ENCODE results near the gene PAFAH2. TPM values are rescaled to one million over a fixed set of nuclear protein-coding genes. Genes with fewer than 3 reads are reported as not detected.

Gene PAFAH2
- total and polyA plus RNA-seq, 4 donors, result 9.0 to 13.8 (median 10.8) TPM

DNA sequence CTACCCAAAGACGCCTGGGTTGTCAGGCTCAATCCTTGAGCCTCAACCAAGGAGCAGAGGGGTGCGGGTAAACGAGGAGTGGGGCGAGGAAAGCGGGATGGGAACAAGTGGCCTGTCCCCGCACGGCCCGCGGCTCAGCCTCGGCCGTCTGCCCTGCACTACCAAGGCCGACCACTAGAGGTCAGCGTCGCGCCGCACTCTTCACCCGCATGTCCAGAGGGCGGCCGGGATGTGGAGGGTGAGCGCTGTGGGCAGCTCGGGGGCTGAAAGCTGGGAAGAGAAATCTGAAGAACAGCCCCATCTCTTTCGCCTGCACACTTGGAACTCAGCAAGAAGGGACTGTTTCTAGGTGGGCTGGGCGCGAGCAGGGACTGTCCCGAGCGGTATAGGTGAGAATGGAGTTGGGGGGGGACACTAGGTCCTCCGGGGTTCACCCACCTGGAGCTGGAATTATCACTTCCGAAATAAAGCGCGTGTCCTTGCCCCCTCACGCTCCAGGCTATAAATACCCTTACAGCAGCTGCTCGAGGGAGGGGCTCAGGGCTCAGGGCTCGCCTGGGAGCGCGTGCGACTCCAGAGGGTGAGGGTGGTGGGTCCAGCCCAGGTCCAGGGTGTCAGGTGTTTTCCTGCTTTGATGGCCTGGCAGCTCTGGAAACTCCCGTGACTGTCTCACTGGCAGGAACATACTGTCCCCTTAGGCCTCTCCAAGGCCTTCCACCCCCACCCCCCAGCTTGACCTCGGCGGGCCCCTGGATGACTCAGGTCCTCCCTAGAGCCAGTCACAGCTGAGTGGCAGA is 38.3 kb upstream of the PAFAH2 start (continued):
- TF ChIP-seq, protein P1, sequence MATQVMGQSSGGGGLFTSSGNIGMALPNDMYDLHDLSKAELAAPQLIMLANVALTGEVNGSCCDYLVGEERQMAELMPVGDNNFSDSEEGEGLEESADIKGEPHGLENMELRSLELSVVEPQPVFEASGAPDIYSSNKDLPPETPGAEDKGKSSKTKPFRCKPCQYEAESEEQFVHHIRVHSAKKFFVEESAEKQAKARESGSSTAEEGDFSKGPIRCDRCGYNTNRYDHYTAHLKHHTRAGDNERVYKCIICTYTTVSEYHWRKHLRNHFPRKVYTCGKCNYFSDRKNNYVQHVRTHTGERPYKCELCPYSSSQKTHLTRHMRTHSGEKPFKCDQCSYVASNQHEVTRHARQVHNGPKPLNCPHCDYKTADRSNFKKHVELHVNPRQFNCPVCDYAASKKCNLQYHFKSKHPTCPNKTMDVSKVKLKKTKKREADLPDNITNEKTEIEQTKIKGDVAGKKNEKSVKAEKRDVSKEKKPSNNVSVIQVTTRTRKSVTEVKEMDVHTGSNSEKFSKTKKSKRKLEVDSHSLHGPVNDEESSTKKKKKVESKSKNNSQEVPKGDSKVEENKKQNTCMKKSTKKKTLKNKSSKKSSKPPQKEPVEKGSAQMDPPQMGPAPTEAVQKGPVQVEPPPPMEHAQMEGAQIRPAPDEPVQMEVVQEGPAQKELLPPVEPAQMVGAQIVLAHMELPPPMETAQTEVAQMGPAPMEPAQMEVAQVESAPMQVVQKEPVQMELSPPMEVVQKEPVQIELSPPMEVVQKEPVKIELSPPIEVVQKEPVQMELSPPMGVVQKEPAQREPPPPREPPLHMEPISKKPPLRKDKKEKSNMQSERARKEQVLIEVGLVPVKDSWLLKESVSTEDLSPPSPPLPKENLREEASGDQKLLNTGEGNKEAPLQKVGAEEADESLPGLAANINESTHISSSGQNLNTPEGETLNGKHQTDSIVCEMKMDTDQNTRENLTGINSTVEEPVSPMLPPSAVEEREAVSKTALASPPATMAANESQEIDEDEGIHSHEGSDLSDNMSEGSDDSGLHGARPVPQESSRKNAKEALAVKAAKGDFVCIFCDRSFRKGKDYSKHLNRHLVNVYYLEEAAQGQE (IDR thresholded peaks at IDR 0.05), result no peak
- TF ChIP-seq SP1 (IDR thresholded peaks at IDR 0.05) (peak; percentile 5), RXRA (IDR thresholded peaks at IDR 0.05) (peak in 1 of 2 donors; percentile 24), FOXA1 (IDR thresholded peaks at IDR 0.05) (no peak)

DNA sequence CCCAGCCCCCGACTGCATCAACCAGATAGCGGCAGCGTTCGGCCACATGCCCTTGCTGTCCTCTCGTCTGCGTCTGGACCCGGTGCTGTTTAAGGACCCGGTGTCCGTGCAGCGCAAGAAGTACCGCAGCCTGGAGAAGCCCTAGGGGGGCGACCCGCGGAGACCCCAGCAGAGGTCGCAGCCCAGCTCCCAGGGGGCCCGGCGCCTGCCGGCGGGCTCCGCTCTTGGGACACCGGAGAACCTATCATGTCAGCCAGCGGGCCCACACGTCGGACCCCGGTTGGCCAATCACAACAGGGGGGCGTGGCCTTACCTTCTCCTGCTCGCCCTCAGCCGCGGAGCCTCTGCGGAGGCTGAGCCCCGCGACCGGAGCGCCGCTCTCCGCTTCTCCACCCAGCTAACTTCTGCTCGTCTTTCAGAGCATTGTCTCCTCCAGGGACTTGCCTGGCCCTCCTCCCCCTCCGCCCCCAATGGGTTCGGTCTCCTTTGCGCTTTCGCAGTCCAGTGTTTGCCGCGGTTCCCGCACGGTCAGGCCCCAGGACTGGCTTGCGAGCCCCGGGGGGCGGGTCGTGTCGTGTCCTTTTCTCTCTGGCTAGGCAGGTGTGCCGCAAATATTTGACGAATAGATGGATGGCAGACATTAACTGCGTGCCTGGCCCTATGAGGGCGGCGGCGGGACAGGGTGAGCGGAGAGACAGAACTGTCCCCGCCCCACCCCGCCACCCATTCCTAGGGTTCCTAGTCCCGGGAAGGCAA is 37.5 kb upstream of the PAFAH2 start:
- Histone ChIP-seq H3K4me1 (ENCODE audit: control insufficient read depth in 4 of 4, insufficient read depth in 4 of 4, low read length in 3 of 4) (peaks cover 1 to 14% (median 8%) of the 10 kb centered on the region in 4 donors), H3K9me3 (ENCODE audit: control insufficient read depth in 4 of 4, low read length in 3 of 4) (no peaks in the 10 kb centered on the region), H3K27ac (ENCODE audit: low read depth in 1 of 2, low read length in 2 of 2) (peak overlapping the region; percentile 63 to 66), H3K9ac (ENCODE audit: low read depth in 1 of 2, low read length in 2 of 2) (peak overlapping the region; percentile 48 to 49), H3K27me3 (ENCODE audit: control insufficient read depth in 4 of 4, insufficient read depth in 4 of 4, low read length in 3 of 4) (no peaks in the 10 kb centered on the region), H3K4me3 (ENCODE audit: low read depth in 1 of 3, low read length in 3 of 3) (peak overlapping the region; percentile 58 to 79 (median 73)), H3K36me3 (ENCODE audit: control insufficient read depth in 4 of 4, insufficient read depth in 3 of 4, low read depth in 1 of 4, low read length in 3 of 4) (no peaks in the 10 kb centered on the region)
- WGBS, result under 1% methylated on average over 60 of the region's 60 CpGs
- TF ChIP-seq, protein P2, sequence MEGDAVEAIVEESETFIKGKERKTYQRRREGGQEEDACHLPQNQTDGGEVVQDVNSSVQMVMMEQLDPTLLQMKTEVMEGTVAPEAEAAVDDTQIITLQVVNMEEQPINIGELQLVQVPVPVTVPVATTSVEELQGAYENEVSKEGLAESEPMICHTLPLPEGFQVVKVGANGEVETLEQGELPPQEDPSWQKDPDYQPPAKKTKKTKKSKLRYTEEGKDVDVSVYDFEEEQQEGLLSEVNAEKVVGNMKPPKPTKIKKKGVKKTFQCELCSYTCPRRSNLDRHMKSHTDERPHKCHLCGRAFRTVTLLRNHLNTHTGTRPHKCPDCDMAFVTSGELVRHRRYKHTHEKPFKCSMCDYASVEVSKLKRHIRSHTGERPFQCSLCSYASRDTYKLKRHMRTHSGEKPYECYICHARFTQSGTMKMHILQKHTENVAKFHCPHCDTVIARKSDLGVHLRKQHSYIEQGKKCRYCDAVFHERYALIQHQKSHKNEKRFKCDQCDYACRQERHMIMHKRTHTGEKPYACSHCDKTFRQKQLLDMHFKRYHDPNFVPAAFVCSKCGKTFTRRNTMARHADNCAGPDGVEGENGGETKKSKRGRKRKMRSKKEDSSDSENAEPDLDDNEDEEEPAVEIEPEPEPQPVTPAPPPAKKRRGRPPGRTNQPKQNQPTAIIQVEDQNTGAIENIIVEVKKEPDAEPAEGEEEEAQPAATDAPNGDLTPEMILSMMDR (IDR thresholded peaks at IDR 0.05; ENCODE audit: low read depth, low read length, missing input control), result no peak
- peak; percentile 17 for TF ChIP-seq SP1 (IDR thresholded peaks at IDR 0.05)
- DNase-seq (ENCODE audit: low spot score), result peak; percentile 93

DNA sequence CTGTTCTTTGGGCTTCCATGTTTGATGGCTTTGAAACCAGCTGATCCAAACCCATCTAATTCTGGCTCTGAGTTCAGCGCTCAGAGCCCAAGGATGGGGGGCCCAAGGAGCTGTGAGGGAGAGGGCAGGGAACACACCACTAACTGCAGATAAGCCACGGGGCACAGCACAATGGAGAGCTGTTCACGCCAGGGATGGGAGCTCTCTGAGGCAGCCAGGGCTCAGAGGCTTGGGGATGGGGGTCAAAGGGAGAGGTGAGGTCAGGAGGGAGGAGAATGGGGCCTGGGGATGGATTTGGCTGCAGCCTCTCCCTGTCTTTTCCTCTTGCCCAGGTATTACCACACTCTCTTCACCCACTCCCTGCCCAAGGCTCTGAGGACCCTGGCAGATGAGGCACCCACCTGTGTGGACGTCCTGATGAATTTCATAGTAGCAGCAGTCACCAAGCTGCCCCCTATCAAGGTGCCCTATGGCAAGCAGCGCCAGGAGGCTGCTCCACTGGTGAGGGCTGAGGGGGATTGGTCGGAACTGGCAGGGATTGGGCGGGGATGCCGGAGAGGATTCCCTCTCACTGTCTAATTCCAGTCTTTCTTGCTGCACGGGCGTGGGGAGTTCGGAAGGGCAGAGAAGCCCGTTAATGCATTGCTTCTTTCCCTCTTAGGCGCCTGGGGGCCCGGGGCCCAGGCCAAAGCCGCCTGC is 36.8 kb upstream of the PAFAH2 start:
- Histone ChIP-seq H3K27ac (ENCODE audit: low read depth in 1 of 2, low read length in 2 of 2) (no peak overlapping the region), H3K36me3 (ENCODE audit: control insufficient read depth in 4 of 4, insufficient read depth in 3 of 4, low read depth in 1 of 4, low read length in 3 of 4) (no peaks in the 10 kb centered on the region), H3K9me3 (ENCODE audit: control insufficient read depth in 4 of 4, low read length in 3 of 4) (no peaks in the 10 kb centered on the region), H3K9ac (ENCODE audit: low read depth in 1 of 2, low read length in 2 of 2) (no peak overlapping the region), H3K4me1 (ENCODE audit: control insufficient read depth in 4 of 4, insufficient read depth in 4 of 4, low read length in 3 of 4) (peaks cover 1 to 14% (median 8%) of the 10 kb centered on the region in 4 donors), H3K27me3 (ENCODE audit: control insufficient read depth in 4 of 4, insufficient read depth in 4 of 4, low read length in 3 of 4) (no peaks in the 10 kb centered on the region), H3K4me3 (ENCODE audit: low read depth in 1 of 3, low read length in 3 of 3) (peak overlapping the region in 2 of 3 donors; percentile 58 to 73)
- no peak for DNase-seq (ENCODE audit: low spot score)
- TF ChIP-seq SP1 (IDR thresholded peaks at IDR 0.05) (no peak), NR2F2 (IDR thresholded peaks at IDR 0.05) (no peak), JUND (IDR thresholded peaks at IDR 0.05) (no peak)
- TF ChIP-seq, protein P2 (IDR thresholded peaks at IDR 0.05; ENCODE audit: low read depth, low read length, missing input control), result no peak
- TF ChIP-seq, protein P3, sequence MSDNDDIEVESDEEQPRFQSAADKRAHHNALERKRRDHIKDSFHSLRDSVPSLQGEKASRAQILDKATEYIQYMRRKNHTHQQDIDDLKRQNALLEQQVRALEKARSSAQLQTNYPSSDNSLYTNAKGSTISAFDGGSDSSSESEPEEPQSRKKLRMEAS (IDR thresholded peaks at IDR 0.05), result no peak
- WGBS, result 20% methylated on average over 15 of the region's 15 CpGs

Measured in liver (tissue), 9 donors.